Smooth muscle cell of trachea (primary cell): Measurements from ENCODE around the gene NEXN. TPM values are rescaled to one million over a fixed set of nuclear protein-coding genes. Genes with fewer than 3 reads are reported as not detected.

Experiments used
- total RNA-seq: library from RNA; depleted of rRNA; stranded (reverse); fragments of >200 nt; gene quantifications from 2 replicates; pipeline ENCODE4 v1.2.1, GENCODE V29; 2014

The NEXN gene
- total RNA-seq: 13.1 and 18.8 TPM in 2 replicates

DNA sequence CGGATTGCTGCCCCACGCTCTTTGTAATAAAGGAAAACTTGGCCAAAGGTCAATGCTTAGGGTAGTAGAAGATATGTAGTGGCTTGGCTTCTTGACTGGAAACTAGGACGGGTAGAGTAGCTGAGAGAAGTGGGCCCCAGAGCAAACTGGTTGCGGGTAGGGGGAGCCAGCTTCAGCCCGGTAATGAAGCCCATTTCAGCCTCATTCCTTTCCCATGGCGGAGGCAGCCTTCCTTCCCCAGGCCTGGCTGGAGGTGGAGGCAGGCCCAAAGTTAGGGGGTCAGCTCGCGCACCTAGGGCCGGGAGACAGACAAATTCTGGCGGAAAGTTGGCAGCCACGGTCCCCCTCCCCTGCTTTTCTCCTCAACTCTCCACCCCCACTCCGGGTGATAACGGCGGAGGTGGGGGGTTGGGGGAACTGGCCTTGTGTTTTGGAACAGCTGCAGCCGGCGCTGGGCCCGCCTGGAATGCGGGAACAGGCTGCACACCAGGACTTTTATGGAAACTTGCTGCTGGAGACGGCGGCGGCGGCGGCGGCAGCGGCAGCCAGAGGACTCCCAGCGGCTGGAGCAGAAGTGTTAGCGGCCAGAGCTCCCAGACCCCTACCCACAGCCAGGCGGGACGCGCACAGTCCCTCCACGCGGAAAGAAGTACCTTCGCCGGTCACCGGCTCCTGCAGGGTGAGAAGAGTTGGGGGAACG lies at the start of gene NEXN:
Gene NEXN (plus strand): TSS at position 544 of the 700 bp plus-strand sequence. CDS start 27,483 bp downstream, outside the sequence.

DNA sequence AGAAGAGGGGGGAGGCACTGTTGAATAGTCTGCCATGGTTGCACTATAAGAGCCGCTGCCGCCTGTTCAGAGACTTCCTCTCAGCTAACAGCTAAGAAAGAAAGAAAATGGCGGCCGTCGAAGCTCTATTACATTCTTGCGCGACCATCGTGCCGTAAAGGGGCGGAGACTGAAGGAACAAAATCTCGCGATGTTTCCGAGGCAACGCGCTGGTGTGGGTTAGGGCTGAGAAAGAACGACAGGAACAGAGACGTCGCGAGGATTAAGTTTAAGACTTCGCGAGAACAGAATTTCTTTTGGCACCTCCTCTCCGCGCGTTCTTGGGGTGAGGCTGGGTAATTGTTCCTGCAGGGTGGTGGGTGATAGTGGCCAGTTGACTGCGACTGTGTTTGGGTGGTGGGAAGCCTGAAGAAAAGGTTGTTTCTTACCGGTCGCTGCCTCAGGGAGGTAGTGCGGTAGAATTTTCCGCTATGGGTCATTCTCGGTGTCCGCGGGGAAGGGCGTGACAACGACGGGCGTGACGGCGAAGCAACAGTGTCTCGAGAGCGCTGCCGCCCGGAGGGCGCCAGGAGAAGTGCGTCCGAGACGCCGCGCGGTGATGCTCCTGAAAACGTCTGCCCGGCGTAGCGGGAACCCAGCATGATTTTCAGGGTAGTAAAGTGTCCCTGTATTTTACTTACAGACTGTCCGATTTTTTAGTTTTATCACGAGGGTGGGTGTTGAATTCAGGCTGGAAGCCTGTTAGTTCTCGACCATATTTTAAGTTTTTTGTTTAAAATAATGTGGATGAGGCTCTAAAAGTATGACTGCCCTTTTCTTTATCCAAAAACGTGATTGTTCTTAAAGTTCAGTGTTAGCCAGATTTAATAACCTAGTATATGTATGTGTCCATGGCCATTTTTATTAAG lies 90.8 kb downstream of the NEXN start, which contains the start of gene FUBP1:
Gene FUBP1 (minus strand): TSS at position 104 of the 908 bp plus-strand sequence. CDS start 68 bp downstream, at position 36.

Other genes with a start within 250 kb of the NEXN start
- gene ZZZ3, start 206.0 kb upstream of the NEXN start, total RNA-seq: 70.0 and 96.1 TPM in 2 replicates
- gene USP33, start 128.8 kb upstream of the NEXN start, total RNA-seq: 106 and 120 TPM in 2 replicates
- 13.4 and 15.3 TPM in 2 replicates for gene MIGA1, start 109.0 kb upstream of the NEXN start, total RNA-seq
- gene FUBP1, start 90.4 kb downstream of the NEXN start, total RNA-seq: 70.0 and 111 TPM in 2 replicates
- gene DNAJB4, start 116.3 kb downstream of the NEXN start, total RNA-seq: 42.2 and 45.3 TPM in 2 replicates
- 0.33 and 0.73 TPM in 2 replicates for gene GIPC2, start 157.3 kb downstream of the NEXN start, total RNA-seq